Measurements from ENCODE around the gene AP2B1.

- TF ChIP-seq CTCF (IDR thresholded peaks at IDR 0.05) (no peak), POLR2A (IDR thresholded peaks at IDR 0.05) (no peak)
These were observed 122.8 kb downstream of the AP2B1 start for GRCh38 chr17:35709874-35710273.

Data from lower leg skin (tissue), 3 donors.